Cortex of kidney (tissue), 1 donor: Measurements from ENCODE around the gene APOB.

ENCODE experiments used
- DNase-seq: peaks from one replicate; lab custom pipeline; 2025; lab: John Stamatoyannopoulos, UW

Gene APOB

DNA sequence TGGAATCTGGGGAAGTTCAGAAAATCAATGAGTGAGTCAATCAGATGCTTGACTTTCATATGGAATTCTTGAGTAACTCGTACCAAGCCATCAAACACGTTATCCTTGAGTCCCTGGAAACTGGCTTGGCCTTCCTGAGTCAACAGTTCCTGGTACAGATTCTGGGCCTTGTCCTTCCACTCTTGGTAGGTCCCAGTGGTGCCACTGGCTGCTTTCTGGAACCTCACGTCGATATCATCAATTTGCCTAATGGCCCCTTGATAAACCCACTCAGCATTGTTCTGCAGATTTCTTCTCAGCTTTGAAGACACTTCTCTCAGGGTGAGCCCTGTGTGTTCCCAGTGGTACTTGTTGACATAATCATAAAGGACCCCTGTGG lies 41.1 kb downstream of the APOB start:
- no peak for DNase-seq

DNA sequence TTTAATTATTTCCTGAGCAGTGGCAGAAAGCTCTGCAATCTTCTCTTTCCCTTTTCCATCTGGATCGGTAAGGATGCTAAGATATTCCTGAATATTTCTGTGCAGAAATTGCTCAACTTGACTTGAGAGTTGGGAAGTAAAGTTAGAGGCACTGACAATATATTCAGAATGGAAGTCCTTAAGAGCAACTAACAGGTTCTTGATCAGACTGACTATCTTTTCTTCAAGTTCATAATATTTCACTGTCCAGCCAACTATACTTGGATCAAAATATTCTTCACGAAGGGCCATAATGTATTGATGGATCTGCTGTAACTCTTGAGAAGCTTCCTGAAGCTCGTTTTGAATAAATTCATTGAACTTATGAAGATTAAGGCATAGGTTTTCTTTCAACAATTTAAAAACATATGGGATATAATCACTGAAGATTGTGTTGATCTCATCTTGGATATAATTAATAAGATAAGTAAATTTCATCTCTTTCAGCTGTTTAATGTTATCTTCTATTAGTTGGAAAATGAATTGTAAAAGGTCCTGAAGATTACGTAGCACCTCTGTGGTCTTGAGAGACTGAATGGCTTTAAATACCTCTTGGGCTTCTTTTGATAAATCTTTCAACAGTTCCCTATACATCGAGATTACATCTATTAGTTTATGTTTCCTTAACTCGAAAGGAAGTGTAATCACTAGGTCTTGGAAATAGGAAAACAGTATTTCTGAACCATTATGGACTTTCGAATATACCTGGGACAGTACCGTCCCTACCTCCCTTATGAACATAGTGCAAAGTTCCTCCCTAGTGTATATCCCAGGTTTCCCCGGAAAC lies 41.7 kb downstream of the APOB start:
- no peak for DNase-seq

DNA sequence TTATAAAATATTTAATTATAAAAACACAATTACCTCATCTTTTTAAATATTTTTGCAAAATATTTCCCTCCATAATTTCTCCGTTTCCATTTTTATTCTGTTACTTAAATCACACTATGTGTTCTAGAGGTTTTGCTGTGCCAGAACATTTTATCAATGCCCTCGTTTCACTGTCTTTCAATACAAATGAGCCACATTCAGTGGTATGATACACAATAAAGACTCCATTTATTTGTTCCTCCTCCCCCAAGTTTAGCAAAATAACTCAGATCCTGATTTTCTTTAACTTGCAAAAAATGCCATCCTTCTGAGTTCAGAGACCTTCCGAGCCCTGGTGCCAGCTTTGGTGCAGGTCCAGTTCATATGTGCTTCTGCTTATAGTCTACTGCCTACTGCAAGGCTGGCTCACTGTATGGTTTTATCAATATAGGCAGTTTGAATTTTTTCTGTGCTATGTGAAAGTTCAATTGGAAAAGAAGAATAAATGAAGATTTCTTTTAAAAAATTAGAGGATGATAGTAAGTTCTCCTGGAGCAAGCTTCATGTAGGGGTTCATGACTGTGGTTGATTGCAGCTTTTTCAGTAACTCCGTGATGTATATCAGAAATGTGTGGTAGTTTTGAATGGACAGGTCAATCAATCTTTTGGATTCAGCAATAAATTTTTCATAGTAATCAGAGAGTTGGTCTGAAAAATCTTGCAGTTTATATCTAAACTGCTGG lies 42.5 kb downstream of the APOB start:
- no peak for DNase-seq

DNA sequence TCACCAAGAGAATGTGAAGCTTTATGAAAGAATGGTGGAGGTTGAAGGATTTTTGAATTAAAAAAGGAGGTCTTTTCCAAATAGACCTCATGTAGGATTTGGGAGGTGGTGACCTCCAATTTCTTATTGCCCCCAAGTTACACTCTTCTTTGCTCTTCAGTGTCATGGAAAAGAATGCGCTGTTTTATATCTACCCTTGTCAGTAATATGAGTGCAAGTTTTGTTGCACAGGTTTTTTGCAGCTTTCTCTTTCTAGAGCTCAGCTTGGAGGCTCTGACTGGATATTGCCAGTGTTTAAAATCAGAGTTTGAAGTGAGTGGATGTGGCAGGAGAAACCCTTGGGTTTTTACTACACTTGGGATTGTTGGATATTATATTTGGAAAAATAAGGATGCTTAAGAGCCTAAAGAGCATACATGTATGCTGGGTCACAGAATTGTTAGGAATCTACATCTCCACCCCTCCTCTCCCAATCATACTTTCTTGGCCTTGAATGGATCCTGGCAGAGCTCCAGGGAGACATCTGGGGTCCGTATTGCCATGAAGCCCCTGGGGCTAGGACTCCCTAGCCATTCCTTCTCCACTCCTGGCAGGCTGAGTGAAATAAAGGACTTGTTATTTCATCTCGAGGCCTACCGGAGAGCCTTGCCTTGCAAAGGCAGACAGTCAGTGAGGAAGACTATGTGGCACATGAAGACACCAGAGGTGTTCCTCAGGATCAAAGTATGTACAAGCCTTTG lies 43.8 kb downstream of the APOB start:
- DNase-seq = no peak

DNA sequence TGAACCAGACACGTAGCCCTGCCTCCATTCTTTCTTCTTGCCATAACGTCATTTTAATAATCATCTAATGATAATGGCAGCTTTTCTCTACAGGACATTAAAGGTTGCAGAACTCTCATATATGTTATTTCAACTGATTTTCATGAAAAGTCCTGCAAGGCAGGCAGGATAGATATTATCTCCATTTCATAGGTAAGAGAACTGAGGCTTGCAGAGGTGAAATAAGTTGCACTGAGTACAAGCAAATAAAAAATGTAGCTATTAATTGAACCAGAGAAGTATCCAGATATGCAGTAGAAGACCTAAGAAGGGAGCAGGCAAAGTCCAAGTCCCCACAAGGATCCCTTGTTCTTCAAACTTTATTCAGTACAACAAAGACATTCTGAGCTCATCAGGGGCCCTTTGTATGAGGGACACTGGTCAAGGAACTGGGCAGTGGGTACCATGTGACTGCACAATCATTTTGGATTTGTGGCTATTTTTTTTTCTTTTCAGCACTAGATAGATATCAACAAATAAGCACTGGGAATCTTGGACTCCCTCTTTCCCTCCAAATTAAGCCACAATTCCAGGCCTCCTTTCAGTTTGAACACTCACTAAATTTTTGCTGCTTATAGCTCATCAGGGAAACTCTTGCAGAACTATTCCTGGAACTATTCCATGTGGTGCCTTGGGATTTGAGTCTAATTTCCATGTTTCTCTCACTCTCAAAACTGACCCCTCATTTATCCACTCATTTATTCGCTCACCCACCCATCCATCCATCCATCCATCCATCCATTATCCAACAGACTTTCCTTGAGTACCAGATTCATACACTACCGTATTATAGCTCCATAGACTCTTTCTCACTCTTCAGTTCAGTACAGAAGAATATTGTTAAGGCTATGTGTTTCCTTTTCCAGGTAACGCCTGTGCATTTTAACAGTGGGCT lies 44.6 kb downstream of the APOB start:
- DNase-seq = no peak

DNA sequence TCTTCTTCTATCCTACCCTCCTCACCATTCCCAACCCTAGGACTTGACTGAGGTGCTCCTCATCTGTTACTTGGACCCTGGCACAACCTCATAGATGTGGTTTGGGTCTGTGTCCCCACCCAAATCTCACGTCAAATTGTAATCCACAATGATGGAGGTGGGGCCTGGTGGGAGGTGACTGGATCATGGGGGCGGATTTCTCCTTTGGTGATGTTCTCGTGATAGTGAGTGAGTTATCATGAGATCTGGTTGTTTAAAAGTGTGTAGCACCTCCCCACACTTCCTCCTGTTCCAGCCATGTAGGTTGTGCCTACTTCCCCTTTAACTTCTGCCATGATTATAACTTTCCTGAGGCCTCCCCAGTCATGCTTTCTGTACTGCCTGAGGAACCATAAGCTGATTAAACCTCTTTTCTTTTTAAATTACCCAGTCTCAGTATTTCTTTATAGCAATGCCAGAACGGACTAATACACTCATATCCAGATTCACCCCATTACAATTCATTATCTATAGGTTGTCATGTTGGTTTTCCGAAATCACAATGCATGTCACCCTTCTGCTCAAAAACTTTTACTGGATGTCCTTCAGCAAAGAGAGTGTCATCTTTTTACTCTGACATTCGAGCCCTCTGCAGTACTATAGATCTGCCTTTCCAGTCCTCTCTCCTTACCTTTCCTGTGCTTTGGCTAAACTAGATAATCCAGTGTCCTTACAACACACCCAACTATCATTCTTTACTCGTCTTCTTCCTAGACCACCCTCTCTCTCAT lies 45.7 kb downstream of the APOB start:
- no peak for DNase-seq

DNA sequence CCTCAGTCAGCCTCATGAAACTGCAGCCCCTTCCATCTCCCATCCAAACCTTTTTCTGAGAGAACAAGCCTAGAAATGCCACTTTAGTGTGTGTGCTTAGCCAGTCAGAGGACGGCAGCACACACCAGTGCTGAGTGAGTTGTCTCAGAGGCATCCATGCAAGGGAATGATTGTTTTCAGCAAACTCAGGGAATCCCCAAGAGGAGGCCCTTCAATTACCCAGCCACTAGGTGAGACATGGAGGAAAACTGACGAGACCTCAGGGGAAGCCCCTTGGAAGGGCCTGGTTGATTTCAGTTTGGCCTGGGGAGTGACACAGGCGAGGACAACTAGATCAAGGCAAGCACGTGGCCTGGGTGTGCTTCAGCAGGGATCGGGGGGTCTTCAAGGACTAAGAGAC lies 49.7 kb downstream of the APOB start:
- no peak for DNase-seq

DNA sequence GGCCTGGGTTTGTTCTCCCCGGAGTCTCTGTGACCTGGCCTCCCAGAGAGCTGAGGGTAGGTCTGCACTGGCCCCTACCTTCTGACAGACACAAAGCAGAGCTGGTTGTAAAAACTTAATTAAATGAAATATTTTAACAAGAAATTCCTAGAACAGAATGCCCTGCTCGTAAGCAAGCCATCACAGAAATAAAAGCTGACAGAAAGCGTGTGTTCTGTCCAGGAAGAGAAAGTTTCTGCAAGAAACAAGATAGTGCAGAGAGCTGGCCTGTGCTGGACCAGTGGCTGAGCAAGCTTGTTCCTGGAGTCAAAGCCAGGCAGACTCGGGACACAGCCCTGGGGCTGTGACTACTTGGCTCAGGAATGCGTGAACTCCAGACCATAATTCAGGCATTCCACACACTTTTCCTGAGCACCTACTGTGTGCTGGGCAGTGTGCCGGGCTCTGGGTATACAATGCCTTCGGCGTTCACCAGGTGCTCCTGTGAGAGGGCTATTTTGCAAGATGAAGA lies 51.6 kb downstream of the APOB start:
- DNase-seq = no peak

DNA sequence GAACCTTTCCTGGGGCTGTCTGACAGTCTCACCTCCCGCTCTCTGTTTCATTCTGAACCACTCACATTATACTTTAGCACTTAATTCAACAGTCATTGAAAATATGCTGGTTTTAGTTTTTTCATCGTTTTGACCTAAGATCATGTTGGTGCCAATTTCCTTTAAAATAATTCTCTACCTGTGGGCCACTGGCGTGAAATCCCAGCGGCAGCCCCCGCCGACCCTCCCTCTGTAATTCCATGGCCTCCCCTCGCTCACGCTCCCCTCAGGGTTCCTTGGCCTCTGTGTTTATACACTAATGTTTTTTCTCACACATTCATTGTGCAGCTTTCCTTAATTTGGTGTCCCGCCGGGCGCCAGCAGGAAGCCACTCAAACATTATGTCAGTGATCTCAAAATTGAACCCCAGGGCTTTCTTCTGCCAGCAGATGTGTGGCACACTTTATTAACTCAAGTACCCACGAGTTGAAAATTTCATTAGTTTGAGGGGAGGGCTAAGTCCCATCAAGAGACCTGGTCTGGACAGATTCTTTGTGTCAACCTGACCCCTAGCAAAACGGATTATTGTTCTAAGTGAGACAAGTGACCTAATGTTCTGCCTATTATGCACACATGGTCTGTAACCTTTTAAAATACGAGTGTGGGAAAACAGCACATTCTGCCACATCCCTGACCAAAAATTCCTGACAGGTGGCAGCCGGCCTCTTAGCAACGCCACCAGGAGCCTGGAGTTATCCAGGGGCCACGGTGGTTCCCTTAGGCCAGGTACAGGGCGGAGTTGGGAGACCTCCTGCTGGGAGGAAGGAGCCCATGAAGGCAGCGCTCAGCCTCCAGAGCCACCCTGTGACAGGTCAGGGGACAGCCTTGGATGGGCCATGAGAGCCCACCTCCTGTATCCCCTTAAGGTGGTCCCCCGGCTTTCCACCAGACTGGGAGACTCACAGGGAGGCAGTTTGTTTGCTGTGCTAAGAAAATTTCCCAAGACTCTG lies 53.1 kb downstream of the APOB start:
- no peak for DNase-seq

DNA sequence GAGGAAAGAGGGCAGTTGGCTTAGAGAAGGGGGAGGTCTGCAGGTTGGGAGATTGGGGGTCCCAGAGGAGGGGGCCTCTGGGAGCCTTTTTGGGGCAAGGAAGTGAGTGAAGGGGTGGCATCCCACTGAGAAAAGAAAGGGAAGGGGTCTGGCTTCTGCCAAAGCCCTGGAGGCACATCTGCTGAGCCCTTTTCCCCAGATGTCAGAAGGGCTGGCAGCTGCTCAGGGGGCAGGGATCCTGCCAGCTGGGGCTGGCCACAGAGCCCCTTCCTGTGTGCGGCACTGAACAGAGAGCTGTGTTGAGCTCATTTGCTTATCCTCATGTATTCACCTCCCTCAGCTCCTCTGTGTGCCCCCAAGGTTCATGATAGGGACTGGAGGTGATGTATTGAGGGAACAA lies 54.5 kb downstream of the APOB start:
- no peak for DNase-seq

DNA sequence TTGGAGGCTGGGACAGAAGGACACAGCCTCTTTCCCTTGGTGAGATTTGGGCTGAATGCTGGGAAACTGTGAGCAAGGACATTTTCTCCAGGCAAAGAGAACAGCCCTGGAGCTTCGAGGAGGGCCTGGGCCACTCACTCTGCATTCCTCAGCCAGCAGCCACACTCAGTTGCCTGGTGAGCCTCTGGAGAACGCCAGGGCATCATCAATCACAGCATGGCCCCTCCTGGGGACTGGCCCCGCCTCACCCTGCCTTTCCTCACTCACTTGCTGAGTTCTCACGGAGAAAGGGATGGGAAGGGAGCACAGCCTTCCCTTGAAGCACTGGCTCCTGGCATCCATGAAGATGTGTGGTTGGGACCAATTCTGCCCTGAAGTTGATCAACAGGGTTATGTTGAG lies 55.0 kb downstream of the APOB start:
- DNase-seq = no peak

DNA sequence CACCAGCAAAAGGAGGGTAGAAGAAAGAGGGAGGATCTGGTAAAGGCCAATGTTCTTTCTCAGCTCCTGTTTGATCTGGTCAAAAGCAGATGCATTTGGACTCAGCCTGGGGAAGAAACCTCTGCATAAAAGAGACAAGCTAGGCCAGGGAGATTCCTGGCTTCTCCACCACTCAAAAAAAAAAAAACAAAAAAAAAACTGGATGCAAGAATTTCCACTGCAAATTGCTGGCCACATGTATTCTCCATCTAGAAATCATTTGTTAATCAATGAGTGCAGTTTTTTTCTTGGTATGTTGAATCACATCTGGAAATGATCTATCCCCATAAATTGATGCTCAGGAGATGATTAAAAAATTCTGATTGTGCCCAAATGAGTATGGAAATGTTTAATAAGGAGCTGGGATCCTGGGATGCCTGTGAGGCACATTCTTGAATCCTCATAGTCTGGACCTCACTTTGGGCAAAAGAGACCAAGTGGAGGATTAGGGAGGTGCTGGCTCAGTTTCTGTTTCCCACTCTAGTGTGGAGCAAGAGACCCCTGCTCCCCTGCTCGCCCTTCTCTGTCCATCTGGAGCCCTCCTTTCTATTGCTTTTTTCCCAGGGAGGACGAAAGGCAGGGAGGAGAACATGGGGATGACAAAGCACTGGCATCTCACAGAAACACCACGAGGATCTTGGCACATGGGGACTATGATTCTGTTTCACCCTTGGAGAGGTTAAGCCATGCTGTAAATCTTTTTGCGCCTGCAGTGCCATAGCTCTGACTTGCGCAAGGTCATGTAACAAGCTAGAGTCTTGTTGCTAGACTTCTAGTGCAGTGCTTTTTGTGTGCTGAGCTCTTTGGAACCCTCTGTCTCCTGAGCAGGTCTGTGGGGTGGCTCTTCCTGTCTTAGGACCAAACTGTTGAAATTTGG lies 57.6 kb downstream of the APOB start:
- DNase-seq = no peak

DNA sequence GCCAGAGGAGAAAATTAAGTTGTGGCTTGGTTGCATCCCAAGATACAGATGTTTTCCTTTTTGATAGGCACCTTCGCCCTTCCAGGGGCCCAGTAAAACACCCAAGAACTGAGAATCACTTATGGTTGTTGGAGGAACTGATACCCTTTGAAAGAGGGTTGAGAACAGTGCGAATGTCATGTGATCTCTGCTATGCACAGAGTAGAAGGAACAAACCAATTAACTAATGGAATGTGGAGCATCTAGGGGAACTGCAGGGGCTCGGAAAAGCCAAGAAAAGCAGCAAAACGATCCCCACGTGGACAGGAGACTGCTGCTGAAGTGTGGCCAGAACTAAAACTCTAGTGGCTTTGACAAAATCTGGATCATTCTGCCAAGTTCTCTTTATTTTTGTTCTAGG lies 58.8 kb downstream of the APOB start:
- DNase-seq = no peak

DNA sequence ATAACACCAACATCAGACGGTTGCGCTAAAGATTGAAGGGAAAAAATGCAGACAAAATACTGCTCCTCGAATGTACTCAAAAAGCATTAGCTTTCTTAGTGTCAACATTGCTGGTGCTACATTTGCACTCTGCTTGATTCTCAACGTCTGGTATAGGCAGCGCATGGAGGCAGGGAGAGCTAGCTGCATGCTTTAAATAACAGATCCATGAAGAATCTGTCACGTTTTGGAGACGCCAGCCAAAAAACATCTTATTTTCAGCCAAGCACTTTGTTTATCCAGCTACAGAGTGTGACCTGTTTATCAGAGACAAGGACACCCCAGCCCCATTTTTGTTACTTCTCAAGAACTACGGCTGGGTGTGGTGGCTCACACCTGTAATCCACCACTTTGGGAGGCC lies 59.5 kb downstream of the APOB start:
- DNase-seq = no peak

DNA sequence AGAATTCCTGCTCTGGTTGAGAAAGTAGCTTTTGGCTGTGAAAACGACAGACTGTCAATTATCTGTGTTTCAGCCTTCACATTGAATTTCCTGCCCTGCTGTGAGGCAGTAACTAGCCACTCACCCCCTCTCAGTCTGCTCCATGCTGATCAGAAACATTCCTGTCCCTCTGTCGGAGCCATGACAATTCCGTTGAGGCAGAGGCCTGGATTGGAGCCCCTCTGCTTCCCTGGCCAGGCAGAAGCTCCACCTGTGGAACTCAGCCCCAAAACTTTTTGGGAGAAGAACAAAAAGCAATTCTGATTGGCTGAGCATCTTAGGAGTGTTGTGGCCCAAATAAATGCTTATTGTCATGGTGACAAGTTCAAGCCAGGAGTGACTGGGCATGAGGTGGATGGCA lies 60.0 kb downstream of the APOB start:
- DNase-seq = no peak

DNA sequence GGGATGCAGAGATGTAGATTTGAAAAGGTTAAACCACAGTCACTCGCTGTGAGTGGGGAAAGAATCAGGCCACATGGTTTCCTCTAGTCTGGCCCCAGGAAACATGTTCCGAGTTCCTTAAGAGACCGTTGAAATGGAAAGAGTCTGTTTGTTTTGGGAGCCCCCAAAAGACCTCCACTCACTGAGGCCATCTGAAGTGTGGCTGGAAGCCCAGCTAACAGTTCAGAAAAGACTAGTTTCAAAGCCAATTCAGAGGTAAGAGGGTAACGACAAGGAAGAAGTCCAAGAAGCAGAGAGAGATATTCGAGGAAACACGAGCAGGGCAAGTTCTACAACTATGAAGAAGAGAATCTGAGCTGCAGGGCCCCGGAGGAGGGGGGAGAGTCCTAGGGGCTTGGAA lies 61.0 kb downstream of the APOB start:
- DNase-seq = no peak

DNA sequence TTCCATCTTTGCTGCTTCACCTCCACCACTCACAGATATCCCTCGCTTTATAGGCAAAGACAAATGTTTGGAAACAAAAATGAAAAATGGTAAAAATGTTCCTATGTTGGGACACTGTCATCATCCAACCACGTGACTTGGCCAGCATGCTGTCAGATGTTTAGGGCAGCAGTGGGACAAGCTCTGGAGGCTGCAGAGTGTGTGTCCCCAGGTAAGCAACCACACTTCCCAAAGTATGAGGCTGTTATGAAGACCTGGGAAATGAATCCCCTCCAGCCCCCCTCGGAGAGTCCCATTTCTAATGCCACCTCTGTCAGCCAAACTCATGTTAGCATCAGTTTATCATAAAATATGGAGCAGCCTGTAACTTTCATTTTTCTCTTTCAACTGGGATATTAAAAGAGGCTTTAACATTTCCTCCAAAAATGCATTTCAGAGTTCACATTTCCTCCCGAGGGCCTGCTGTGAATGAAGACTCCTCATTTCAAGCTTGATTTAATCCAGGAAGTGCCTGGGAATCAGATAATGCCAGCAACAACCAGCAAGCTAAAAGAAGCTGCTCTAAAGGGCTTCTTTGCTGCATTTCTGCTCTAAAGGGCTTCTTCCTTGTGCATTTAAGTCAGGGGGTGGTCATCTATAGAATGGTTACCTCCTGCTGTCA lies 66.2 kb downstream of the APOB start:
- DNase-seq = no peak

DNA sequence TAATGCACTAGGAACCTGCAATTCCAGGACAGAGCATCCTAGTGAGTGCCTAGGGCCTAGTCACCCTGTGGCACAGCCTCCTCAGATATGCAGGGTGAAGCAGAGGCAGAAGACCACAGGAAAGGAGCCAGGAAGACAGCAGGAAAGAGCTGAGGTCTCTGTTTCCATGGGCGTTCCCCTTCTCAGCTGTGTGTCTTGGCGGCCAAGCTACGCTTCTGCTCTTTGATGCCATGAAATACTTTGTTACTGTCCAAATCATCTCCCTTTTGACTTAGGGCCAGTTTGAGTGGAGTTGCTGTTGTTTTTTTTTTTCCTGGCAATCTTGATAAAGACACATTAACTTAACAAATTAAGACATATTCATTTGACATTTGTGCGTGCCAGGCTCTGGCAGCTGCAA lies 67.3 kb downstream of the APOB start:
- no peak for DNase-seq
